Inflammatory macrophage (primary cell): Measurements from ENCODE around the gene FCHO2.

Source experiments
- DNase-seq, 2 donors: peaks; one replicate each; pipeline ENCODE4 v3.0.0-alpha.2; 2020 to 2022

The FCHO2 gene

GRCh38 chr5:73139485-73139884 is 183.6 kb downstream of the FCHO2 start:
- no peak for DNase-seq
